HepG2 (cell line): ENCODE results near the gene STN1.

Experiments
- FOXA3 ChIP-seq: IDR thresholded peaks from 2 replicates; pipeline ENCODE4 v1.6.1; 2016; ENCODE audit warnings: missing genetic modification reagents, missing compliant biosample characterization
- JUND ChIP-seq: sonication (generic); formaldehyde crosslinking; IDR thresholded peaks from 2 replicates; pipeline ENCODE4 v1.8.0; 2022; ENCODE audit warnings: mild to moderate bottlenecking, missing genetic modification reagents

GRCh38 chr10:103932271-103932670 is 14.3 kb upstream of the STN1 start:
- no peak for TF ChIP-seq FOXA3 (CRISPR knock-in tag)
- TF ChIP-seq JUND (CRISPR knock-in tag) = no peak
